ENCODE data around the gene MTTP.

- no peak for TF ChIP-seq CTCF (conservative IDR thresholded peaks at IDR 0.05; ENCODE audit: low read length)
- TF ChIP-seq EZH2phosphoT487 (IDR thresholded peaks at IDR 0.05; ENCODE audit: borderline replicate concordance, low read depth, low read length), result no peak
Observed at GRCh38 chr4:99585516-99585915, 10.9 kb downstream of the MTTP start.

Measured in OCI-LY7 (cell line).